ENCODE measurements around the gene FBLN1.

DNA sequence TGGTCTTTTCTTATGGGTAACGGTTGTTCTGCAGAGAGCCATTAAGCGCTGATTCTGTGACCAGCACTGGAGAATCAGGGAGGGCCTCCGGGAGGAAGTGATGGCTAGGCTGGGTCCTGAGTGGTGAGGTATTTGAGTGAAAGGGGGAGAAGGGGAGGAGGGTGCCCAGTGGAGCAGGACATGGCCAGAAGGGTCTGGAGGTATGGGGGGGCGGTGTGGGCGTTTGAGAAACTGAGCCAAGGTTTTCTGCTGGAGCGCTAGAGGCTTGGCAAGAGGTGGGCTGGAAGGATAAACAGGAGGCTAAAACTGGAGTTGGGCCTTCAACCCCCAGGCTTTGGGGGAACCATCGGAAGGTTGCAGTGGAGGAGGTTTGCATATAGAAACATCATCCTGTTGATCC is 72.5 kb downstream of the FBLN1 start:
- TF ChIP-seq, protein P1, sequence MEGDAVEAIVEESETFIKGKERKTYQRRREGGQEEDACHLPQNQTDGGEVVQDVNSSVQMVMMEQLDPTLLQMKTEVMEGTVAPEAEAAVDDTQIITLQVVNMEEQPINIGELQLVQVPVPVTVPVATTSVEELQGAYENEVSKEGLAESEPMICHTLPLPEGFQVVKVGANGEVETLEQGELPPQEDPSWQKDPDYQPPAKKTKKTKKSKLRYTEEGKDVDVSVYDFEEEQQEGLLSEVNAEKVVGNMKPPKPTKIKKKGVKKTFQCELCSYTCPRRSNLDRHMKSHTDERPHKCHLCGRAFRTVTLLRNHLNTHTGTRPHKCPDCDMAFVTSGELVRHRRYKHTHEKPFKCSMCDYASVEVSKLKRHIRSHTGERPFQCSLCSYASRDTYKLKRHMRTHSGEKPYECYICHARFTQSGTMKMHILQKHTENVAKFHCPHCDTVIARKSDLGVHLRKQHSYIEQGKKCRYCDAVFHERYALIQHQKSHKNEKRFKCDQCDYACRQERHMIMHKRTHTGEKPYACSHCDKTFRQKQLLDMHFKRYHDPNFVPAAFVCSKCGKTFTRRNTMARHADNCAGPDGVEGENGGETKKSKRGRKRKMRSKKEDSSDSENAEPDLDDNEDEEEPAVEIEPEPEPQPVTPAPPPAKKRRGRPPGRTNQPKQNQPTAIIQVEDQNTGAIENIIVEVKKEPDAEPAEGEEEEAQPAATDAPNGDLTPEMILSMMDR (CRISPR knock-in tag; IDR thresholded peaks at IDR 0.05), result no peak
- TF ChIP-seq ZNF687 (CRISPR knock-in tag; IDR thresholded peaks at IDR 0.05) (no peak), NFIC (IDR thresholded peaks at IDR 0.05; ENCODE audit: low read length) (no peak), ZNF33A (CRISPR knock-in tag; IDR thresholded peaks at IDR 0.05; ENCODE audit: borderline replicate concordance) (no peak)

Data from HepG2 (cell line).